RWPE2 (cell line): Measurements from ENCODE around the gene GPSM1.
A peak's percentile ranks its signal among the peaks of the same experiment; 100 is the strongest.

ENCODE experiments used
- ATAC-seq: fragments of 200-7000 bp; cut with Tn5 transposase; 3 replicates; pipeline ENCODE4 v1.9.1; 2021; ENCODE audit warnings: low read depth
- DNase-seq: peaks from one replicate; pipeline ENCODE4 v3.0.0-alpha.2; 2020; ENCODE audit warnings: low spot score
- H3K27ac ChIP-seq: fragments of 450-650 bp; 2 replicates; pipeline ENCODE4 v1.5.1; 2017; ENCODE audit warnings: mild to moderate bottlenecking; ENCODE audit not compliant: poor library complexity, severe bottlenecking
- H3K27me3 ChIP-seq: fragments of 250-450 bp; sonication (Bioruptor Pico); 2 replicates; pipeline ENCODE4 v1.5.1; 2021; ENCODE audit warnings: mild to moderate bottlenecking, moderate library complexity; ENCODE audit not compliant: insufficient read depth, poor library complexity, severe bottlenecking
- H3K36me3 ChIP-seq: fragments of 250-450 bp; sonication (Bioruptor Pico); 2 replicates; pipeline ENCODE4 v1.5.1; 2020; ENCODE audit warnings: low read depth, mild to moderate bottlenecking, moderate library complexity
- H3K4me1 ChIP-seq: fragments of 250-450 bp; sonication (Bioruptor Pico); 2 replicates; pipeline ENCODE4 v1.5.1; 2021; ENCODE audit warnings: mild to moderate bottlenecking, moderate library complexity; ENCODE audit not compliant: insufficient read depth, poor library complexity, severe bottlenecking
- H3K4me3 ChIP-seq: fragments of 250-450 bp; sonication (Bioruptor Pico); 2 replicates; pipeline ENCODE4 v1.5.1; 2021; ENCODE audit warnings: mild to moderate bottlenecking, moderate library complexity; ENCODE audit not compliant: severe bottlenecking
- H3K9me3 ChIP-seq: fragments of 250-450 bp; sonication (Bioruptor Pico); 2 replicates; pipeline ENCODE4 v1.5.1; 2021; ENCODE audit warnings: mild to moderate bottlenecking, moderate library complexity; ENCODE audit not compliant: severe bottlenecking
- TF ChIP-seq, protein P1 (sequence below): fragments of 450-650 bp; IDR thresholded peaks from one replicate; pipeline ENCODE4 v1.5.1; 2017; ENCODE audit warnings: mild to moderate bottlenecking, moderate library complexity; ENCODE audit not compliant: poor library complexity, severe bottlenecking

The GPSM1 gene, protein sequence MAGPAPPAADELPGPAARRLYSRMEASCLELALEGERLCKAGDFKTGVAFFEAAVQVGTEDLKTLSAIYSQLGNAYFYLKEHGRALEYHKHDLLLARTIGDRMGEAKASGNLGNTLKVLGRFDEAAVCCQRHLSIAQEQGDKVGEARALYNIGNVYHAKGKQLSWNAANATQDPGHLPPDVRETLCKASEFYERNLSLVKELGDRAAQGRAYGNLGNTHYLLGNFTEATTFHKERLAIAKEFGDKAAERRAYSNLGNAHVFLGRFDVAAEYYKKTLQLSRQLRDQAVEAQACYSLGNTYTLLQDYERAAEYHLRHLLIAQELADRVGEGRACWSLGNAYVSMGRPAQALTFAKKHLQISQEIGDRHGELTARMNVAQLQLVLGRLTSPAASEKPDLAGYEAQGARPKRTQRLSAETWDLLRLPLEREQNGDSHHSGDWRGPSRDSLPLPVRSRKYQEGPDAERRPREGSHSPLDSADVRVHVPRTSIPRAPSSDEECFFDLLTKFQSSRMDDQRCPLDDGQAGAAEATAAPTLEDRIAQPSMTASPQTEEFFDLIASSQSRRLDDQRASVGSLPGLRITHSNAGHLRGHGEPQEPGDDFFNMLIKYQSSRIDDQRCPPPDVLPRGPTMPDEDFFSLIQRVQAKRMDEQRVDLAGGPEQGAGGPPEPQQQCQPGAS

DNA sequence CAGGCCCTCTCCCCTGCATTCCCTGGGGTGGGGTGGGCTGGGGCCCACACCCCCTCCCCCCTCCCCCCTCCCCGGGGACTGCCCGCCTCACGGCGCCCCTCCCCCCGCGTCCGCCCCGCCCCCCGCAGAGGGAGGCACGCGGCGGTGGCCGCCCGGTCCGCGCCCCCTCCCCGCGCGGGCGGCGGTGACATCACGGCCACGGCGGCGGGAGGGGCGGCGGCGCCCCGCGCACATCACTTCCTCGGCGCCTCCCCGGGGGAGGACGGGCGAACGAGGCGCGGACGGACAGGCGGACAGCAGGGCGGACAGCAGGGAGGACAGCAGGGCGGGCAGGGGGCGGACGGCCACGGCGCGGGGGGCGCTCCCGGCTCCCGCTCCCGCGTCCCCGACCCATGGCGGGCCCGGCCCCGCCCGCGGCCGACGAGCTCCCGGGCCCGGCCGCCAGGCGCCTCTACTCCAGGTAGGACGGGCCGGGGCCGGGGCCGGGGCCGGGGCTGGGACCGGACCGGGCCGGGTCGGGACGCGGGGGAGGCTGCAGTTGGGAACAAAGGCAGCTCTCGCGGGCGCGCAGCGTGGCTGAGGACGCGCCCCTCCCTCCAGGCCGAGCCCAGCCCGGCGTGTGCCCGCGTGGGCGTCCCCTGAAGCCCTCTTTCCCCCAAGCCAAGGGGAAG is at the start of gene GPSM1:
GPSM1 (plus strand) TSS at position 236 of the 671 bp plus-strand sequence; CDS start at position 393, 157 bp downstream.
- H3K27ac ChIP-seq = no peak within 1 kb of the TSS
- peak; percentile 24; the same call in 2 of the 3 replicates for ATAC-seq

DNA sequence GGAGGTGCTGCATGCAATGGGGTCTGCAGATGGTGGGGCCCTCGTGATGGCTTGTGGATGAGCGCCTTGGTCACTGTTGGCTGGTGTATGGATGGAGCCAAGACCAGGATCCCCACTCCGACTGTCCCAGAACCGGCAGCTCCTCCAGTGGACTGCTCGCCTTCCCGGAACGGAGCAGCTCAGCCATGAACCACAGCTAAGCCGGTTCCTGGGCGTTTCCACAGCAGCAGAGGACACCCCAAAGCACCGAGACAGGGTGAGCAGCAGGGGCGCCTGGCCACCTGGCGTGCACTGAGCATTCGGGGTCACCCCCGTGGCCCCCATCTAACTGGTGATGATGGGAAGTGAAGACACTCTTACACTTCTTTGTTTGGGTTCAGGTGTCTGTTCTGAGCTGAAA is 49.6 kb upstream of the GPSM1 start:
- no peak overlapping the region for H3K4me3 ChIP-seq
- no peaks in the 10 kb centered on the region for H3K9me3 ChIP-seq
- DNase-seq (no peak), ATAC-seq (no peak)
- H3K27ac ChIP-seq = no peak overlapping the region
- H3K4me1 ChIP-seq = no peaks in the 10 kb centered on the region
- no peaks in the 10 kb centered on the region for H3K36me3 ChIP-seq
- peaks cover 12% of the 10 kb centered on the region for H3K27me3 ChIP-seq
- TF ChIP-seq, protein P1, sequence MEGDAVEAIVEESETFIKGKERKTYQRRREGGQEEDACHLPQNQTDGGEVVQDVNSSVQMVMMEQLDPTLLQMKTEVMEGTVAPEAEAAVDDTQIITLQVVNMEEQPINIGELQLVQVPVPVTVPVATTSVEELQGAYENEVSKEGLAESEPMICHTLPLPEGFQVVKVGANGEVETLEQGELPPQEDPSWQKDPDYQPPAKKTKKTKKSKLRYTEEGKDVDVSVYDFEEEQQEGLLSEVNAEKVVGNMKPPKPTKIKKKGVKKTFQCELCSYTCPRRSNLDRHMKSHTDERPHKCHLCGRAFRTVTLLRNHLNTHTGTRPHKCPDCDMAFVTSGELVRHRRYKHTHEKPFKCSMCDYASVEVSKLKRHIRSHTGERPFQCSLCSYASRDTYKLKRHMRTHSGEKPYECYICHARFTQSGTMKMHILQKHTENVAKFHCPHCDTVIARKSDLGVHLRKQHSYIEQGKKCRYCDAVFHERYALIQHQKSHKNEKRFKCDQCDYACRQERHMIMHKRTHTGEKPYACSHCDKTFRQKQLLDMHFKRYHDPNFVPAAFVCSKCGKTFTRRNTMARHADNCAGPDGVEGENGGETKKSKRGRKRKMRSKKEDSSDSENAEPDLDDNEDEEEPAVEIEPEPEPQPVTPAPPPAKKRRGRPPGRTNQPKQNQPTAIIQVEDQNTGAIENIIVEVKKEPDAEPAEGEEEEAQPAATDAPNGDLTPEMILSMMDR = no peak

More for the DNA sequence above, at the start of gene GPSM1:
- Histone ChIP-seq H3K36me3 (no peaks in the 10 kb centered on the region), H3K9me3 (no peaks in the 10 kb centered on the region), H3K4me1 (peaks cover 3% of the 10 kb centered on the region), H3K4me3 (peak within 1 kb of the TSS; percentile 87), H3K27me3 (no peaks in the 10 kb centered on the region)
- no peak for DNase-seq
- TF ChIP-seq, protein P1 = no peak

DNA sequence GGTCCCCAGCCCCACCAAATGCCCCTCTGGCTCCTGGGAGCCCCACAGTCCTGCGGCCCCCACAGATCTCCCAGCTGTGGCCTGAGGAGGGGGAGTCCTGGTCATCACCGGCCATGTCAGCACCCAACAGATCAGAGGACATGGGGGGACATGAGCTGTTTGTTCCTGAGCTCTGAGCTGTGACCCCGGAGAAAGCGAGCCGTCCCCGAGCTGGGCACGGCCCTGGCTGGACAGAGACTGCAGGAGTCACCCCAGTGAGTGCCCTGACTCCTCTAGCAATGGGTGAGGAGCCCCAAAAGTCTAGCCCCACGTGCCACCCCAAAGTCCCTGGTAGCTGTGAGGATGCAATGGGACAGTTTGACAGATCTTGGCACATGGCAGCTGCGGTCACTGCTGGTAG is 49.1 kb upstream of the GPSM1 start:
- no peak for ATAC-seq
- H3K4me3 ChIP-seq = no peak overlapping the region
- TF ChIP-seq, protein P1 = no peak
- H3K9me3 ChIP-seq = no peaks in the 10 kb centered on the region
- H3K27me3 ChIP-seq = peaks cover 12% of the 10 kb centered on the region
- no peak overlapping the region for H3K27ac ChIP-seq
- DNase-seq = no peak
- H3K36me3 ChIP-seq = no peaks in the 10 kb centered on the region
- no peaks in the 10 kb centered on the region for H3K4me1 ChIP-seq

DNA sequence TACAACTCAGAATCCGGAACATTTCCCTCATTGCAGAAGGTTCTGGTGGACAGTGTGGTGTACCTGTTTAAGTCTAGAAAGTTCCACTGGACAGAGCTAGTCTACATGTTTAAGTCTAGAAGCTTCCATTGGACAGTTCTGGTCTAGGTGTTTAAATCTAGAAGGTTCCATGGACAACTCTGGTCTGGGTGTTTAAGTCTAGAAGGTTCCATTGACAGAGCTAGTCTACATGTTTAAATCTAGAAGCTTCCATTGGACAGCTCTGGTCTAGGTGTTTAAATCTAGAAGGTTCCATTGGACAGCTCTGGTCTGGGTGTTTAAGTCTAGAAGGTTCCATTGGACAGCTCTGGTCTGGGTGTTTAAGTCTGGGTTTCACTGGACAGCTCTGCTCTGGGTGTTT is 48.4 kb upstream of the GPSM1 start:
- no peak overlapping the region for H3K4me3 ChIP-seq
- TF ChIP-seq, protein P1 = no peak
- no peaks in the 10 kb centered on the region for H3K36me3 ChIP-seq
- no peak for ATAC-seq
- DNase-seq = no peak
- peaks cover 12% of the 10 kb centered on the region for H3K27me3 ChIP-seq
- H3K27ac ChIP-seq = no peak overlapping the region
- no peaks in the 10 kb centered on the region for H3K4me1 ChIP-seq
- no peaks in the 10 kb centered on the region for H3K9me3 ChIP-seq
